ENCODE results near the gene CUL4A.

DNA sequence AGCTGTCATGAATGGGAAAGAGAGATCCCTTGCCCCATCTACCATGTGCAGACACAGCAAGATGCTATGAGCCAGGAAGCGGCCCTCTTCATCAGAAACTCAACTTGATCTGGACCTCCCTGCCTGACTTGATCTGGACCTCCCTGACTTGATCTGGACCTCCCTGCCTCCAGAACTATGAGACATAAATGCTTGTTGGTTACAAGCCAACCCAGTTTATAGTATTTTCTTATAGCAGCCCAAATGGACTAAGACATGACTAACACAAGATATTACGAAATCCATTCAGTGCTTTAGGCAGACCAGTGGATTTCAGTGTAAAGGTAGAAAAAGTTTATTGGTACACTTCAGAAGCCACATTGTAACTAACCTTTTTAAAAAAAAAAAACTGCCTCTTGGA, 16.5 kb upstream of the CUL4A start:
- no peak for TF ChIP-seq TAF1 (IDR thresholded peaks at IDR 0.05; ENCODE audit: control insufficient read depth, extremely low read depth, insufficient read depth, low read length, severe bottlenecking)
- no peak for TF ChIP-seq HNRNPUL1 (IDR thresholded peaks at IDR 0.05; ENCODE audit: low read length)
- TF ChIP-seq TFAM (CRISPR knock-in tag; conservative IDR thresholded peaks at IDR 0.05) = no peak
- TF ChIP-seq, protein P1, sequence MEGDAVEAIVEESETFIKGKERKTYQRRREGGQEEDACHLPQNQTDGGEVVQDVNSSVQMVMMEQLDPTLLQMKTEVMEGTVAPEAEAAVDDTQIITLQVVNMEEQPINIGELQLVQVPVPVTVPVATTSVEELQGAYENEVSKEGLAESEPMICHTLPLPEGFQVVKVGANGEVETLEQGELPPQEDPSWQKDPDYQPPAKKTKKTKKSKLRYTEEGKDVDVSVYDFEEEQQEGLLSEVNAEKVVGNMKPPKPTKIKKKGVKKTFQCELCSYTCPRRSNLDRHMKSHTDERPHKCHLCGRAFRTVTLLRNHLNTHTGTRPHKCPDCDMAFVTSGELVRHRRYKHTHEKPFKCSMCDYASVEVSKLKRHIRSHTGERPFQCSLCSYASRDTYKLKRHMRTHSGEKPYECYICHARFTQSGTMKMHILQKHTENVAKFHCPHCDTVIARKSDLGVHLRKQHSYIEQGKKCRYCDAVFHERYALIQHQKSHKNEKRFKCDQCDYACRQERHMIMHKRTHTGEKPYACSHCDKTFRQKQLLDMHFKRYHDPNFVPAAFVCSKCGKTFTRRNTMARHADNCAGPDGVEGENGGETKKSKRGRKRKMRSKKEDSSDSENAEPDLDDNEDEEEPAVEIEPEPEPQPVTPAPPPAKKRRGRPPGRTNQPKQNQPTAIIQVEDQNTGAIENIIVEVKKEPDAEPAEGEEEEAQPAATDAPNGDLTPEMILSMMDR (IDR thresholded peaks at IDR 0.05 in 2 of 3, conservative IDR thresholded peaks at IDR 0.05 in 1 of 3; ENCODE audit: insufficient read depth in 2 of 3, low read depth in 1 of 3, low read length in 3 of 3) = no peak
- TF ChIP-seq ZC3H11A (IDR thresholded peaks at IDR 0.05; ENCODE audit: low read depth, low read length) = no peak
- no peak for TF ChIP-seq POLR2A (conservative IDR thresholded peaks at IDR 0.05)
- no peak for TF ChIP-seq TOE1 (IDR thresholded peaks at IDR 0.05; ENCODE audit: borderline replicate concordance)
- no peak for TF ChIP-seq TOE1 (CRISPR knock-in tag; IDR thresholded peaks at IDR 0.05; ENCODE audit: borderline replicate concordance, low read depth)
- TF ChIP-seq, protein P2, sequence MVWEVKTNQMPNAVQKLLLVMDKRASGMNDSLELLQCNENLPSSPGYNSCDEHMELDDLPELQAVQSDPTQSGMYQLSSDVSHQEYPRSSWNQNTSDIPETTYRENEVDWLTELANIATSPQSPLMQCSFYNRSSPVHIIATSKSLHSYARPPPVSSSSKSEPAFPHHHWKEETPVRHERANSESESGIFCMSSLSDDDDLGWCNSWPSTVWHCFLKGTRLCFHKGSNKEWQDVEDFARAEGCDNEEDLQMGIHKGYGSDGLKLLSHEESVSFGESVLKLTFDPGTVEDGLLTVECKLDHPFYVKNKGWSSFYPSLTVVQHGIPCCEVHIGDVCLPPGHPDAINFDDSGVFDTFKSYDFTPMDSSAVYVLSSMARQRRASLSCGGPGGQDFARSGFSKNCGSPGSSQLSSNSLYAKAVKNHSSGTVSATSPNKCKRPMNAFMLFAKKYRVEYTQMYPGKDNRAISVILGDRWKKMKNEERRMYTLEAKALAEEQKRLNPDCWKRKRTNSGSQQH (CRISPR knock-in tag; IDR thresholded peaks at IDR 0.05) = no peak
- TF ChIP-seq YY1 (IDR thresholded peaks at IDR 0.05; ENCODE audit: borderline replicate concordance in 1 of 3, control insufficient read depth in 1 of 3, extremely low read depth in 1 of 3, insufficient read depth in 3 of 3, insufficient read length in 1 of 3, insufficient replicate concordance in 2 of 3, low read depth in 1 of 3, low read length in 2 of 3) = no peak
- no peak for TF ChIP-seq MTA3 (IDR thresholded peaks at IDR 0.05; ENCODE audit: borderline replicate concordance)

Measured in K562 (cell line).